Natural killer cell (primary cell): ENCODE measurements around the gene C3. TPM values are rescaled to one million over a fixed set of nuclear protein-coding genes. Genes with fewer than 3 reads are reported as not detected.

Experiments used
- ATAC-seq, 3 donors: fragments of 150-1000 bp in 2 of 3; fragments of 200-7000 bp in 1 of 3; cut with Tn5 transposase; 1 replicate in 1 of 3; 2 replicates in 2 of 3; pipeline ENCODE4 v1.10.0; 2021; ENCODE audit warnings: mild to moderate bottlenecking in 2 of 3, moderate library complexity in 2 of 3
- DNase-seq, 2 donors: peaks; one replicate each; pipeline versions ENCODE4 v3.0.0 to v3.0.0-alpha.2; 2013 to 2021; ENCODE audit warnings: mixed read lengths in 1 of 2
- H3K27ac ChIP-seq: one replicate; pipeline ENCODE4 v1.5.1; 2013; ENCODE audit warnings: mild to moderate bottlenecking, low read length
- H3K27me3 ChIP-seq: one replicate; pipeline ENCODE4 v1.6.1; 2013; ENCODE audit warnings: low read length; ENCODE audit not compliant: control insufficient read depth, insufficient read depth
- H3K36me3 ChIP-seq: one replicate; pipeline ENCODE4 v1.6.1; 2013; ENCODE audit warnings: low read length; ENCODE audit not compliant: control insufficient read depth, insufficient read depth
- H3K4me1 ChIP-seq: one replicate; pipeline ENCODE4 v1.6.1; 2013; ENCODE audit warnings: low read length; ENCODE audit not compliant: control insufficient read depth, insufficient read depth
- H3K4me3 ChIP-seq: one replicate; pipeline ENCODE4 v1.5.1; 2013; ENCODE audit warnings: low read length
- H3K9me3 ChIP-seq: one replicate; pipeline ENCODE4 v1.6.1; 2013; ENCODE audit warnings: low read length; ENCODE audit not compliant: control insufficient read depth, insufficient read depth
- H3K27ac Mint-ChIP-seq, 2 donors: one replicate each; pipeline ENCODE4 v1.8.0; 2022; ENCODE audit warnings: mild to moderate bottlenecking in 2 of 2, mixed read lengths in 2 of 2, moderate library complexity in 1 of 2
- H3K27me3 Mint-ChIP-seq, 2 donors: one replicate each; pipeline ENCODE4 v1.8.0; 2022; ENCODE audit warnings: low read depth in 2 of 2, mixed read lengths in 2 of 2
- H3K36me3 Mint-ChIP-seq: one replicate; pipeline ENCODE4 v1.8.0; 2022; ENCODE audit warnings: mixed read lengths
- H3K4me1 Mint-ChIP-seq, 2 donors: one replicate each; pipeline ENCODE4 v1.8.0; 2022; ENCODE audit warnings: mixed read lengths in 2 of 2
- H3K4me3 Mint-ChIP-seq: one replicate; pipeline ENCODE4 v1.8.0; 2022; ENCODE audit warnings: mild to moderate bottlenecking, moderate library complexity, mixed read lengths
- H3K9me3 Mint-ChIP-seq, 2 donors: one replicate each; pipeline ENCODE4 v1.8.0; 2022; ENCODE audit warnings: mixed read lengths in 2 of 2
- WGBS: methylation state at CpG from one replicate; pipeline ENCODE4 v1.1.7; 2013; ENCODE audit warnings: missing lambda C conversion rate; ENCODE audit not compliant: insufficient coverage; 5-methylcytosine and 5-hydroxymethylcytosine counted together
- intact Hi-C: fragments of 100-400 bp; cut with micrococcal nuclease; formaldehyde crosslinking; loops from one replicate; pipeline ENCODE4 v1.14.2; 2022
- total RNA-seq, 4 donors: library from RNA; stranded (reverse); fragments of 120-200 nt in 1 of 4; gene quantifications; one replicate each; pipeline versions ENCODE4 v1.2.3 to v1.2.4, GENCODE V29; 2013 to 2022
- TF ChIP-seq, protein P1 (sequence below): fragments of 200-600 bp; IDR thresholded peaks from one replicate; pipeline ENCODE4 v1.8.0; 2022; ENCODE audit warnings: antibody characterized with exemption

Gene C3
- total RNA-seq, 3 donors from 2014 or later (not counting 1 experiment from before 2014, with no cell fraction given) = 0.38 to 5.5 TPM; not detected in 1

DNA sequence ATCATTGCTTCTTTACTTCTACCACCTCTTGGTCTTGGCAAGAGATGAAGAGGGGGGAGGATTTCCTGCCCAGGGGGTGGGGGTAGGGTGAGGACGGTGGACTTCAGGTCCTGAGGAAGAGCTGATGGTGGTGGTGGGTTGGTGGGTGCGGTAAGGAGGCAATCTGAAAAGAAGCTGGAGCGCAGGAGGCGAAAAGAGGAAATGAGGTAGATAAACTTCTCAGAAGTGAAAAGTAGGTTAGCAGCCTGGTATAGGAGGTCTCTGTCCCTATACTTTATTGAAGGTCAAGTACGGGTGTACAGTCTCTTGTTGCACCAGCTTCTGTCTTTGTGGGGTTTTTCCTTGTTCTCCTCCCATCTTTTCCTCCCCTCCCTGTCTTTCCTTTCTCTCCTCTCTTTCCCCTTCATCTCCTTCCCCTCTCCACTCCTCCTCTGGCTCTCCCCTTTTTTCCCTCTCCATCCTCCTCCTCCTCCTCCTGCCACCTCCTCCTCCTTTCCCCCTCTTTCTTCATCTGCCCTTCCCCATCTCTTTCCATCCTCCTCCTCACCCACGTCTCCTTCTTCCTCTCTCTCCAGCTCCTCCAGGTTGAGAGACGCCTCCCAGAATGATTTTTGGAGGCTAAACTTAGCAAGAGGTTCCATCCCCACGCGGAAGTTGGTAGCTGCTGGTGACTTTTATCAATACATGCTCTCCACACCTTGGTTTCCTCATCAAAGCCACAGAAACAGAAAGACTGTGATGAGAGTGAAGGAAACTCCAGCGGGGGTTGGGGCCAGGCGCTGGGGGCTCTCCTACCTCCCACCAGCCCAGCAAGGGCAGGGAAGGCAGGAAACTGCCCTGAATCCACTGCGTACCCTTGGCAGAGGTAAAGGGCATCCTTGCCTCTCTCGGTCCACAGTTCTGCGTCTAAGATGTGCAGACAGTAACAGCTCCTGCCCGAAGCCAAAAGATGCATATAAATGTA is 65.8 kb downstream of the C3 start:
- H3K4me3 ChIP-seq = peak overlapping the region; percentile 29
- 6% methylated on average over 15 of the region's 15 CpGs for WGBS
- intact Hi-C loops = loop anchor here (1.0 to 2.0 kb wide), 2 partner anchors 15 to 16 kb away; partner anchors contain the start of gene TNFSF14
- ATAC-seq = peak; percentile 75 to 84 (median 79)
- Mint-ChIP-seq H3K4me1 (peaks cover 47% of the 10 kb centered on the region in 2 donors), H3K36me3 (no peaks in the 10 kb centered on the region), H3K27me3 (no peaks in the 10 kb centered on the region), H3K4me3 (peak overlapping the region; percentile 95), H3K27ac (peak overlapping the region; percentile 97 to 100), H3K9me3 (no peaks in the 10 kb centered on the region)
- peak; percentile 53 to 73 for DNase-seq
- H3K9me3 ChIP-seq = no peaks in the 10 kb centered on the region
- peak overlapping the region; percentile 84 for H3K27ac ChIP-seq
- H3K4me1 ChIP-seq = peaks cover 64% of the 10 kb centered on the region
- TF ChIP-seq, protein P1, sequence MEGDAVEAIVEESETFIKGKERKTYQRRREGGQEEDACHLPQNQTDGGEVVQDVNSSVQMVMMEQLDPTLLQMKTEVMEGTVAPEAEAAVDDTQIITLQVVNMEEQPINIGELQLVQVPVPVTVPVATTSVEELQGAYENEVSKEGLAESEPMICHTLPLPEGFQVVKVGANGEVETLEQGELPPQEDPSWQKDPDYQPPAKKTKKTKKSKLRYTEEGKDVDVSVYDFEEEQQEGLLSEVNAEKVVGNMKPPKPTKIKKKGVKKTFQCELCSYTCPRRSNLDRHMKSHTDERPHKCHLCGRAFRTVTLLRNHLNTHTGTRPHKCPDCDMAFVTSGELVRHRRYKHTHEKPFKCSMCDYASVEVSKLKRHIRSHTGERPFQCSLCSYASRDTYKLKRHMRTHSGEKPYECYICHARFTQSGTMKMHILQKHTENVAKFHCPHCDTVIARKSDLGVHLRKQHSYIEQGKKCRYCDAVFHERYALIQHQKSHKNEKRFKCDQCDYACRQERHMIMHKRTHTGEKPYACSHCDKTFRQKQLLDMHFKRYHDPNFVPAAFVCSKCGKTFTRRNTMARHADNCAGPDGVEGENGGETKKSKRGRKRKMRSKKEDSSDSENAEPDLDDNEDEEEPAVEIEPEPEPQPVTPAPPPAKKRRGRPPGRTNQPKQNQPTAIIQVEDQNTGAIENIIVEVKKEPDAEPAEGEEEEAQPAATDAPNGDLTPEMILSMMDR = no peak
- H3K36me3 ChIP-seq = no peaks in the 10 kb centered on the region
- H3K27me3 ChIP-seq = no peaks in the 10 kb centered on the region

DNA sequence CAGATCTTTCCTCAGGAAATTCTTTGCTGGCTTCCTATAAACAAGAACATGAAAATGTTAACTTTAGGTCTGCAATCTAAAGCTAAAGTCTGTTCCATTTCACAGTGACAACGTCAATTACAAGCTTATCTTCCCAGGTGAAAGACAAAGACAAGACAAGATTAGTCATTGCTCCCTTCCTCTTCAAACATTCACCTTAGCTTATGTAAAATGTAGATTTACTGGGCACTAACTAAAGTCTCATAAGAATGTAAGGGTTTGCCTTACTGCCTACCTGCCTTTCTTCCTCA is 67.7 kb downstream of the C3 start:
- TF ChIP-seq, protein P1 = no peak
- intact Hi-C loops = no loop called here
- Histone ChIP-seq H3K27me3 (no peaks in the 10 kb centered on the region), H3K27ac (peak overlapping the region; percentile 18), H3K4me1 (peaks cover 55% of the 10 kb centered on the region), H3K36me3 (no peaks in the 10 kb centered on the region), H3K4me3 (no peak overlapping the region), H3K9me3 (no peaks in the 10 kb centered on the region)
- Mint-ChIP-seq H3K4me1 (peaks cover 37 to 39% of the 10 kb centered on the region in 2 donors), H3K9me3 (no peaks in the 10 kb centered on the region), H3K27ac (peak overlapping the region; percentile 97 to 100), H3K36me3 (no peaks in the 10 kb centered on the region), H3K4me3 (peak overlapping the region; percentile 9), H3K27me3 (no peaks in the 10 kb centered on the region)
- ATAC-seq (no peak), DNase-seq (no peak)
- WGBS = 27% methylated on average over 1 of the region's 1 CpG

DNA sequence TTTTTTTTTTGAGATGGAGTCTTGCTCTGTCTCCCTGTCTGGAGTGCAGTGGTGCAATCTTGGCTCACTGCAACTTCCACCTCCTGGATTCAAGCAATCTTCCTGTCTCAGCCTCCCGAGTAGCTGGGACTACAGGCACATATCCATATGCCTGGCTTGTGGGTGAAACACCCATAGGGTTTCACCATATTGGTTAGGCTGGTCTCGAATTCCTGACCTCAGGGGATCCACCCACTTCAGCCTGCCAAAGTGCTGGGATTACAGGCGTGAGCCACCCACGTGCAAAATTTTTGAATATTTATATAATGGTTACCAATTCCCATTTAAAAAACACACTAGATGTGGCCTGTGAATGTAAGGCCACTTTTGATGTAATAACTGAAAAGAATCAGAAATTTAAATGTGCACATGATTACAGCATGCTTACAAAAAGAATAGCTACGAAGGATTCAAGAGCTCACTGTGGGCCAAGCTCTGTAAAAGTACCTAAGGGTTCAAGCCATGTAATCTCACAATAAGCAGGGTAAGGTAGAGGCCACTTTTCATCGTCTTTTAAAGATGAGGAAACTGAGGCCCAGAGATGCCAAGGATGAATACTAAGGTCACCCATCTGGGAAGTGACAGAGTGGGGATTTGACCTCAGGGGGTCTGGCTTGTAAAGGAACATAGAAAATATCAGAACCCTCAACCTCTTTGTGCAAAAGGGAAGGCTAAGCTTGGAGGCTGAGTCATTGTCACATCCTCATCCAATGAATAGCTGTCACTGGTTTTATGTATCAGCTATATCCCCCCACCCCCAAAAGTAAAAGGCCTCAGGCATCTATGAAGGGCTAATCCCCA is 68.3 kb downstream of the C3 start:
- no peak for DNase-seq
- Histone ChIP-seq H3K27ac (peak overlapping the region; percentile 18), H3K9me3 (no peaks in the 10 kb centered on the region), H3K36me3 (no peaks in the 10 kb centered on the region), H3K27me3 (no peaks in the 10 kb centered on the region), H3K4me1 (peaks cover 55% of the 10 kb centered on the region), H3K4me3 (no peak overlapping the region)
- Mint-ChIP-seq H3K27ac (peak overlapping the region; percentile 97 to 100), H3K4me3 (peak overlapping the region; percentile 9), H3K36me3 (no peaks in the 10 kb centered on the region), H3K27me3 (no peaks in the 10 kb centered on the region), H3K9me3 (no peaks in the 10 kb centered on the region), H3K4me1 (peaks cover 32 to 36% of the 10 kb centered on the region in 2 donors)
- WGBS = 81% methylated on average over 4 of the region's 6 CpGs
- TF ChIP-seq, protein P1 = no peak
- ATAC-seq = no peak
- intact Hi-C loops = no loop called here
